Epithelial cell of esophagus (primary cell): ENCODE measurements around the gene CTR9.
A peak's percentile ranks its signal among the peaks of the same experiment; 100 is the strongest.

Experiments used
- DNase-seq: peaks from one replicate; pipeline ENCODE4 v3.0.0; 2010; ENCODE audit warnings: low read depth
- H3K4me3 ChIP-seq: 2 replicates; pipeline ENCODE4 v1.5.1; 2011; ENCODE audit warnings: mild to moderate bottlenecking, low read length, control low read depth
- TF ChIP-seq, protein P1 (sequence below): IDR thresholded peaks from 2 replicates; pipeline ENCODE4 v1.5.1; 2011; ENCODE audit warnings: low read depth, mild to moderate bottlenecking, low read length, control low read depth, inconsistent platforms; ENCODE audit not compliant: insufficient read depth; ENCODE audit errors: missing control alignments

CTR9 gene

DNA sequence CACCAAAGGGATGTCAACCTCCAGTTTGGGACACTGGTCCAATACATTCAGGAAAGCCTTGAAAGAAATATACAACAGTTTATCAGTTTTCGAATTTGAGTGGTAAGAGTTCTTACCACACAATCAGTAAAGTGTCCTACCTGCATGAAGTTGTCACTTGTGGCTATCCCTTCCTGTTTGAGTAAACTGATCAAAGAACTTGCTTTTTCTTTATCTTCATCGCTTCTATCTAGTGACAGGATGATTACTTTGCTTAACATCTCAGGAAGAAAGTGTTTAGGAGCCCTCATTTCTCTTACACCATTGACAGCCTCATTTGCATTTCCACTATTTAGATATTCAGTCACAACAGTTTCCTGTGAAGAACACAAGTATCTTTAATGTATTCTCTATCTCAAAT lies 49.2 kb downstream of the CTR9 start:
- TF ChIP-seq, protein P1, sequence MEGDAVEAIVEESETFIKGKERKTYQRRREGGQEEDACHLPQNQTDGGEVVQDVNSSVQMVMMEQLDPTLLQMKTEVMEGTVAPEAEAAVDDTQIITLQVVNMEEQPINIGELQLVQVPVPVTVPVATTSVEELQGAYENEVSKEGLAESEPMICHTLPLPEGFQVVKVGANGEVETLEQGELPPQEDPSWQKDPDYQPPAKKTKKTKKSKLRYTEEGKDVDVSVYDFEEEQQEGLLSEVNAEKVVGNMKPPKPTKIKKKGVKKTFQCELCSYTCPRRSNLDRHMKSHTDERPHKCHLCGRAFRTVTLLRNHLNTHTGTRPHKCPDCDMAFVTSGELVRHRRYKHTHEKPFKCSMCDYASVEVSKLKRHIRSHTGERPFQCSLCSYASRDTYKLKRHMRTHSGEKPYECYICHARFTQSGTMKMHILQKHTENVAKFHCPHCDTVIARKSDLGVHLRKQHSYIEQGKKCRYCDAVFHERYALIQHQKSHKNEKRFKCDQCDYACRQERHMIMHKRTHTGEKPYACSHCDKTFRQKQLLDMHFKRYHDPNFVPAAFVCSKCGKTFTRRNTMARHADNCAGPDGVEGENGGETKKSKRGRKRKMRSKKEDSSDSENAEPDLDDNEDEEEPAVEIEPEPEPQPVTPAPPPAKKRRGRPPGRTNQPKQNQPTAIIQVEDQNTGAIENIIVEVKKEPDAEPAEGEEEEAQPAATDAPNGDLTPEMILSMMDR: no peak
- DNase-seq: no peak
- H3K4me3 ChIP-seq: no peak overlapping the region

DNA sequence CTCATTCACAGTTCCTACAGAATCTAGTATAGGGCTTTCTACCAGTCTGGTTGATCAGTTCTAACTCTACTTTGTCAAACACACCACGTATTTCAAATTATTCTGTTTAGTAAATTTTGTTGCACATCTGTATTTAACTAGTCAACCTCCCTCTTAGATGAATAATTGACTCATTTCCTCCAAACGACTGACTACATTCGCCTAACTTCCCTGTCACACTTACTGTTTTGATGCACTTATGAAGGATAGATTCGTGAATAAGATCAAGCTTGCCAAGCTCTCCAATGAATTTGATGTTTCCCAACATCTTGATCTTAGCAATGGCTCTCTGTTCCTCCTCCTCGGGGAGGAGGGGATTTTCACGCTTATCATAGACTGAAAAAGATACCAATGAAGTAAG lies 52.6 kb downstream of the CTR9 start:
- no peak overlapping the region for H3K4me3 ChIP-seq
- no peak for DNase-seq
- TF ChIP-seq, protein P1: no peak

DNA sequence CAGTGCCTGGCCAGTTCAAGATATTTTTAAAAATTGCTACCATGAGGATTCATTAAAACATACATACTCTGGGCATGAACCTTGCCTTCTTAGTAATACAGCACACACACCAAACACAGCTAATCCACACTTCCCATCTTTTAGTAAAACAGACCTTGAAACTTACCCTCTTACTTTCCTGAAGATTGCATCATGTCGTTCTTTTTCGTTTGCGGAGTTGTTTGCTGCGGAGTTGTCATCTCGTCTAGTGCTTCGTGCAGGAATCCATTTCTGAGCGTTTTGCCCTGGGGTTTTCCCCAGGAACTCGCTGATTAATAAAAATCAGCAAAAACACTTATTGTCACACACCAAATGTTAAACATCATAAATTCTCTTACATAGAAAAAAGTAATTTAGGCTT lies 54.7 kb downstream of the CTR9 start:
- TF ChIP-seq, protein P1: no peak
- H3K4me3 ChIP-seq: peak overlapping the region; percentile 97
- DNase-seq: no peak

DNA sequence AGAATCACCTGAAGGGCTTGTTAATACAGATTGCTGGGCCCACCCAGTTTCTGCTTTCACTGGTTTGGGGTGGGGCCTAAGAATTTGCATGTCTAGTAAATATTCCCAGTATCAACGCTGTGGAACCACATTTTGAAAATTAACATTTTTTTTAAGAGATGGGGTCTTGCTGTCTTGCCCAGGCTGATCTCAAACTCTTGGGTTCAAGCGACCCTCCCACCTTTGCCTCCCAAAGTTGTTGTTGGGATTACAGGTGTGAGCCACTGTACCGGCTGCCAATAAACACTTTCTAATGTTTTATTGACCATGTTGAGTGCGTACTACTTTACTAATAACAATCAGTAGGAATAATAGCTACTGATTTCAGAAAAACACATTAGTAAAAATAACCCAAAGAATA lies 55.2 kb downstream of the CTR9 start:
- no peak for DNase-seq
- peak overlapping the region; percentile 97 for H3K4me3 ChIP-seq
- TF ChIP-seq, protein P1: no peak

DNA sequence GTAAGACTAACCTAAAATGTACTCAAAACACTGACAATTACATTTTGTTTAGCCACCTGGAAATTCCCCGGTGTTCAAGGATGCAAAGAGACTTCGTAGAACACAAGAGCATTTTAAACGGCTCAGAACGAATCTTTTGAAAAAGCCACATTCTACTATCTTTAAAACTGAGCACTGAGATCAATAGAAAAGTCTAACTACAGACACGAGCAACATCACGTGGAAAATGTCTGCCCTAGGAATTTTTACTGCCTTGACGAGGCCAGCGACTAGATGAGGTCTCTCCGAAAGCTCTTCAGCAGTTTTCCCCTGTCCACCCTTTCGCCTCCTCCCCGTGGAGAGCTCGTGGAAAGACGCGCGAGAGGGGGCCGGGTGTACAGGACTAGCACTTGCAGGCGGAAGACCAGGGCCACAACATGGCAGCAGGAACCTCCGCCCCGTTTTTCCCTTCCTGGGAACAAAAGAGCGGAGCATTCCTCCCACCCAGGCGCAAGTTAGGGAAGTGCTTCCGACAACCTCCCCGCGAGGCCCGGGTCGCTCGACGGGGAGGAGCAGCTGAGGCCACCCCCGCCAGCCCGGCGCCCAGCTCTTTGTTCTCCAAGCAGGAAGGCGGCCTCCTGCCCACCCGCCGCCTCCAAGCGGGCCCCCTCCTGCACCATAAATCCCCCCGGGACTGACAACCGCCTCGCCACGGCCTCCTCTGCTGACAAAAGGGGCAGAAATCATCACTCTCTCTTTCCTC lies 56.6 kb downstream of the CTR9 start:
- DNase-seq: peak; percentile 50
- TF ChIP-seq, protein P1: no peak
- peak overlapping the region; percentile 97 for H3K4me3 ChIP-seq

DNA sequence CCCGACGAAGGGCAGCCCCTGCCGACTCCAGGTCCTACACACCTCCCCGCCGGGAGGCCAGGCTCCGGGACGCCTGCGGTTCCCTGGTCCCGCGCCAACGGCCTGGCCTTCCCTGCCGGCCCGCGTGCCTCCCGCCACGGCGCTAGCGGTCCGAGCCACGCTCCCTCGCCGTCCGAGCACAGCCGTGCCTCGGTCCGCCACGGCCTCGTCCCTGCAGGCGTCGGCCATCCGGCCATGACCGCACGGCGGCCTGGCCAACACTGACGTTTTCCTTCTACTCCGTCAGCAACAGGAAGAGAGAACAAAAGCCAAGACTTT lies 57.1 kb downstream of the CTR9 start:
- TF ChIP-seq, protein P1: no peak
- peak overlapping the region; percentile 97 for H3K4me3 ChIP-seq
- DNase-seq: no peak
